PC-3 (cell line): ENCODE data around the gene CEBPG. TPM values are rescaled to one million over a fixed set of nuclear protein-coding genes. Genes with fewer than 3 reads are reported as not detected.

Experiments used
- ATAC-seq: fragments of 200-7000 bp; cut with Tn5 transposase; 2 replicates; pipeline ENCODE4 v1.9.1; 2020; ENCODE audit warnings: mild to moderate bottlenecking, moderate library complexity
- BruUV-seq: library from RNA; stranded (reverse); fragments of 400-500 nt; replicated peaks from 2 replicates; lab custom pipeline; 2021; lab: Mats Ljungman, UMichigan
- CTCF ChIA-PET: fragments of 300-600 bp; sonication (Branson Sonifier 250); formaldehyde crosslinking; loops from one replicate; lab custom pipeline; 2022; ENCODE audit warnings: antibody characterized with exemption; lab: Charles Lee
- POLR2A ChIA-PET: fragments of 300-600 bp; sonication (Branson Sonifier 250); formaldehyde crosslinking; loops from one replicate; lab custom pipeline; 2022; ENCODE audit warnings: antibody characterized with exemption; ENCODE audit not compliant: unreplicated experiment; lab: Charles Lee
- DNase-seq: peaks from one replicate; pipeline ENCODE4 v3.0.0-alpha.2; 2015
- H2AFZ ChIP-seq: fragments of 300-600 bp; sonication (generic); 2 replicates; pipeline ENCODE4 v1.6.0; 2016; ENCODE audit warnings: antibody characterized with exemption, low read length
- H3F3A ChIP-seq: fragments of 300-600 bp; sonication (generic); one replicate; pipeline ENCODE4 v1.6.0; 2017; ENCODE audit warnings: antibody characterized with exemption, low read length, control low read depth, mild to moderate bottlenecking; ENCODE audit not compliant: unreplicated experiment
- H3K27ac ChIP-seq: fragments of 300-600 bp; sonication (generic); 2 replicates; pipeline ENCODE4 v1.5.1; 2016; ENCODE audit warnings: mild to moderate bottlenecking, low read length
- H3K27me3 ChIP-seq: fragments of 300-600 bp; sonication (generic); 2 replicates; pipeline ENCODE4 v1.6.1; 2016; ENCODE audit warnings: low read length, mixed read lengths
- H3K36me3 ChIP-seq: fragments of 300-600 bp; sonication (generic); 2 replicates; pipeline ENCODE4 v1.6.1; 2016; ENCODE audit warnings: low read depth, mixed run types, low read length, mixed read lengths
- H3K4me1 ChIP-seq: fragments of 300-600 bp; sonication (generic); 2 replicates; pipeline ENCODE4 v1.5.1; 2016; ENCODE audit warnings: low read length; ENCODE audit not compliant: insufficient read depth
- H3K4me2 ChIP-seq: fragments of 300-600 bp; sonication (generic); 2 replicates; pipeline ENCODE4 v1.6.0; 2016; ENCODE audit warnings: low read length
- H3K4me3 ChIP-seq: fragments of 300-600 bp; sonication (generic); 2 replicates; pipeline ENCODE4 v1.5.1; 2016; ENCODE audit warnings: mild to moderate bottlenecking, low read length, mixed read lengths
- H3K79me2 ChIP-seq: fragments of 300-600 bp; sonication (generic); 2 replicates; pipeline ENCODE4 v1.6.1; 2017; ENCODE audit warnings: low read length, mixed read lengths
- H3K9ac ChIP-seq: fragments of 300-600 bp; sonication (generic); 2 replicates; pipeline ENCODE4 v1.6.0; 2016; ENCODE audit warnings: mild to moderate bottlenecking, low read length
- H3K9me2 ChIP-seq: fragments of 300-600 bp; sonication (generic); replicated peaks from 2 replicates; pipeline ENCODE4 v1.6.1; 2016; ENCODE audit warnings: mixed run types, low read length, mixed read lengths
- H3K9me3 ChIP-seq: fragments of 300-600 bp; sonication (generic); 2 replicates; pipeline ENCODE4 v1.6.1; 2016; ENCODE audit warnings: low read length, mixed read lengths
- H4K20me1 ChIP-seq: fragments of 300-600 bp; sonication (generic); 2 replicates; pipeline ENCODE4 v1.6.1; 2016; ENCODE audit warnings: low read length, mixed read lengths
- EZH2 ChIP-seq: fragments of 300-600 bp; sonication (generic); IDR thresholded peaks from one replicate; pipeline ENCODE4 v1.6.1; 2017; ENCODE audit warnings: antibody characterized with exemption, mild to moderate bottlenecking, low read length; ENCODE audit not compliant: unreplicated experiment
- EZH2phosphoT487 ChIP-seq: fragments of 300-600 bp; sonication (generic); IDR thresholded peaks from 2 replicates; pipeline ENCODE4 v1.6.1; 2018; ENCODE audit warnings: mild to moderate bottlenecking, antibody characterized with exemption, low read length, borderline replicate concordance
- intact Hi-C: fragments of 100-400 bp; cut with micrococcal nuclease; formaldehyde crosslinking; loops from 2 replicates; pipeline ENCODE4 v1.9.0; 2023
- total RNA-seq: library from RNA; depleted of rRNA; stranded (reverse); fragments of >200 nt; gene quantifications from 2 replicates; pipeline ENCODE4 v1.2.3, GENCODE V29; 2014
- TF ChIP-seq, protein P1 (sequence below): fragments of 300-600 bp; sonication (generic); conservative IDR thresholded peaks from 2 replicates; pipeline ENCODE4 v1.5.1; 2017; ENCODE audit warnings: antibody characterized with exemption, low read depth, mild to moderate bottlenecking, low read length

CEBPG gene
- total RNA-seq, 1 experiment from 2014 or later: 24.6 TPM

DNA sequence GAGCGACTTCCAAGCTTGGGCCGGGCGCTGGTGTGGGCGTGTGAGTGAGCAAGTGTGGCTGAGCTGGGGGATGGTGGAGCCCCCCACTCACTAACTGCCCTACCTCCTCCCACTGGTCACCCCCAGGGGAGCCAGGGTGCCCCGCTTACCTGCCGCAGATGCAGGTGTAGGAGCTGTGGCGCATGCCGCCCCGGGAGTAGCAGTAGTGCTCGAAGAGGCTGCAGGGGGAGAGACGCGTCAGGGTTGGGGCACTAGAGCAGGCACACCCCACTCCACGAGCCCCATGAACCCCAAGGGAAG lies 39.9 kb downstream of the CEBPG start:
- Histone ChIP-seq H3K79me2 (no peaks in the 10 kb centered on the region), H3K4me1 (peaks cover 11% of the 10 kb centered on the region; the same call in 1 of the 2 replicates), H3K27ac (no peak overlapping the region), H3K4me3 (no peak overlapping the region), H3K9me2 (no peaks in the 10 kb centered on the region), H3K36me3 (no peaks in the 10 kb centered on the region), H3K9ac (no peak overlapping the region), H4K20me1 (no peaks in the 10 kb centered on the region), H2AFZ (no peak overlapping the region), H3F3A (no peaks in the 10 kb centered on the region), H3K9me3 (no peaks in the 10 kb centered on the region), H3K27me3 (no peaks in the 10 kb centered on the region), H3K4me2 (no peak overlapping the region)
- no peak for ATAC-seq
- POLR2A ChIA-PET: no interaction called here
- no peak for DNase-seq
- TF ChIP-seq, protein P1, sequence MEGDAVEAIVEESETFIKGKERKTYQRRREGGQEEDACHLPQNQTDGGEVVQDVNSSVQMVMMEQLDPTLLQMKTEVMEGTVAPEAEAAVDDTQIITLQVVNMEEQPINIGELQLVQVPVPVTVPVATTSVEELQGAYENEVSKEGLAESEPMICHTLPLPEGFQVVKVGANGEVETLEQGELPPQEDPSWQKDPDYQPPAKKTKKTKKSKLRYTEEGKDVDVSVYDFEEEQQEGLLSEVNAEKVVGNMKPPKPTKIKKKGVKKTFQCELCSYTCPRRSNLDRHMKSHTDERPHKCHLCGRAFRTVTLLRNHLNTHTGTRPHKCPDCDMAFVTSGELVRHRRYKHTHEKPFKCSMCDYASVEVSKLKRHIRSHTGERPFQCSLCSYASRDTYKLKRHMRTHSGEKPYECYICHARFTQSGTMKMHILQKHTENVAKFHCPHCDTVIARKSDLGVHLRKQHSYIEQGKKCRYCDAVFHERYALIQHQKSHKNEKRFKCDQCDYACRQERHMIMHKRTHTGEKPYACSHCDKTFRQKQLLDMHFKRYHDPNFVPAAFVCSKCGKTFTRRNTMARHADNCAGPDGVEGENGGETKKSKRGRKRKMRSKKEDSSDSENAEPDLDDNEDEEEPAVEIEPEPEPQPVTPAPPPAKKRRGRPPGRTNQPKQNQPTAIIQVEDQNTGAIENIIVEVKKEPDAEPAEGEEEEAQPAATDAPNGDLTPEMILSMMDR: no peak
- TF ChIP-seq EZH2 (no peak), EZH2phosphoT487 (no peak)
- CTCF ChIA-PET: no interaction called here
- intact Hi-C loops: no loop called here
- BruUV-seq: no TSS peak

DNA sequence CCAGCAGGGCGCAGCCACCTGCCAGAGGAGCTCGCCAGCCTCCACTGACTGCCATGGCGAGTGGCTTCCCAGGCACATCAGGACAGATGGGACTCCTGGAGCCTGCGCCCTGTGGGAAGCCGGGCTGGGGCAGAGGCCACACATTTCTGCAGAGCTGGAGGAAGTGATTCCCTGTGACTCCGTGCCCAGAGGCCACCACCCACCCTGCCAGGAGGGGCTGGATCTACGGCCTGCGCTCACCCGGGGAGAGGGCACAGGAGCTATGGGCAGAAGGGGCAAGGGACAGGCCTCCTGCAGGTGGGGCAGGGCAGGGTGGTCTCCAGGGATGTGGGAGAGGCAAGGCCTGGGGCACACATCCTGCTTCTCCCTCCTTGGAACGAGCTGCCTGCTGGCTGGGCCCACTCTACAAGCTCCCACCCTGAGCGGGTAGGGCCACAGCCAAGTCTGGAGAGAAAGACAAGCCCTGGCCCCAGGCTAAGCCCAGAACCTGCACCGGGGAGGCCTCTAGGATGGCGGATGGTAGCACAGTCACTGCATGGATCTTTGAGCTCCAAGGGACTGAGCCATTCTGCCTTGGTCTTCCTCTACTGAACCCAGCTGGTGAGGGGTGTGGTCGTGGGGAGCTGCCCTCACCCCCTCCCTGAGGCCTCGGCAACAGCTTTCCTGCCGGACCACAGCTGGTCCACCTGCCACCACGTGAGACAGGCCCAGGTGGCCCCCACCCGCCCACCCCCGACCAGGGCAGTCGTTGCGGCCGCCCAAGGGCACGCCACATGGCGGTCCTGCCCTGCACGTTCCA lies 40.6 kb downstream of the CEBPG start:
- H3K36me3 ChIP-seq: no peaks in the 10 kb centered on the region
- no peaks in the 10 kb centered on the region for H3F3A ChIP-seq
- H3K27ac ChIP-seq: no peak overlapping the region
- DNase-seq (no peak), ATAC-seq (no peak)
- ChIA-PET POLR2A (no interaction called here), CTCF (no interaction called here)
- no peak overlapping the region for H3K4me2 ChIP-seq
- no peak overlapping the region for H3K9ac ChIP-seq
- no peaks in the 10 kb centered on the region for H3K9me3 ChIP-seq
- H2AFZ ChIP-seq: no peak overlapping the region
- no peak overlapping the region for H3K4me3 ChIP-seq
- no peaks in the 10 kb centered on the region for H3K79me2 ChIP-seq
- H3K9me2 ChIP-seq: no peaks in the 10 kb centered on the region
- no TSS peak for BruUV-seq
- TF ChIP-seq, protein P1: no peak
- TF ChIP-seq EZH2phosphoT487 (no peak), EZH2 (no peak)
- H3K4me1 ChIP-seq: peaks cover 11% of the 10 kb centered on the region; the same call in 1 of the 2 replicates
- no peaks in the 10 kb centered on the region for H4K20me1 ChIP-seq
- H3K27me3 ChIP-seq: no peaks in the 10 kb centered on the region
- intact Hi-C loops: no loop called here
